Fibroblast of skin of scalp (primary cell): ENCODE data around the gene AKR1C2. TPM values are rescaled to one million over a fixed set of nuclear protein-coding genes. Genes with fewer than 3 reads are reported as not detected.
"Not testable (repeated sequence)": the region's sequence is repeated elsewhere in the genome, so short reads cannot be mapped to it uniquely, and the experiment has no call there.

Experiments
- DNase-seq: peaks from one replicate; pipeline ENCODE4 v3.0.0-alpha.2; 2013
- polyA plus RNA-seq, 2 experiments: library from polyadenylated mRNA; unstranded; fragments of 120-200 nt; gene quantifications; one replicate each; pipeline ENCODE4 v1.2.1, GENCODE V29; 2013; ENCODE audit not compliant: insufficient read length in 2 of 2

Gene AKR1C2
- polyA plus RNA-seq (2013, experiment 1 of 2; ENCODE audit: insufficient read length): 1.5 TPM
- 1.5 TPM for polyA plus RNA-seq (2013, experiment 2 of 2; ENCODE audit: insufficient read length)

DNA sequence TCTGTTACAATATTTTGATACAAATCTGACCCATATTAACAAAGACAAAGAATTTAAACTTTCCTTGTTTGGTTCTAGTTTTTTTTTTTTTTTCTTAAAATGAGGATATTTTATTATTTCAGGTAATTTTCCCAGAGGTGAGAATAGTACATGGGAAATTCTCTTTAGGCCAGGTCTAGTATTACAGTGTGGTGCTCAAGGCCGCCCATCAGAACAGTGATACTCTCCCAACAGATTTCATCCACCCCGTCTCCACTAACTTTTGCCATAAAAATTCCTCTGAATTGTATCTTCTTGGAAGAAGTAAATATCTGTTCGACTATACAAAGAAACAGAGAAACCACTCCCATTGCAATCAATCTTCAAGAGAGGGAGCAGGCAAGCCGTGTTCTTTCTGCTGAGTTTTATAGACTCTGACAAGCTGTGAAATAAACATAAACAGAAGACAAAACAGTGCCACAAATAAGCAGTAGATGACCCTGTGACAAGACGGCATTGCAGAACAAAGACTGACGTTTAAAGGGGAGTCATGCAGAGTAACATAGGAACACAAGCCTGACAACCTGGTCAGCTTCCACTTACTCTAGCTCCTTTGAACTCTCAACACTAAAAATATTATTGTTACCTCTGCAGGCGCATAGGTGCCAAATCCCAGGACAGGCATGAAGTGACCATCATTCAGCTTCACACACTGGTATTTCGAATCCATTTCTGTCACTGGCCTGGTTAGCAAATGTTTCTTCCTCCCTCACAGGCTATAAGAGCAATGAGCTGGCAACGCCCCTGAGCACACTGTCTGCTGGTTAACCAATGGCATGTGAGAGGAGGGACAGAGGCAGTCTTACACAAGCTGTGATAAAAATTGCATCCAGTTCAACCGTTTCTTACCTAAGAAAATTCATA, at the start of gene AKR1C2:
Gene AKR1C2, minus strand, starts transcription at position 731 of the 903 bp plus-strand sequence. Its CDS starts 22 bp downstream, at position 709.
- not testable (repeated sequence) for DNase-seq

DNA sequence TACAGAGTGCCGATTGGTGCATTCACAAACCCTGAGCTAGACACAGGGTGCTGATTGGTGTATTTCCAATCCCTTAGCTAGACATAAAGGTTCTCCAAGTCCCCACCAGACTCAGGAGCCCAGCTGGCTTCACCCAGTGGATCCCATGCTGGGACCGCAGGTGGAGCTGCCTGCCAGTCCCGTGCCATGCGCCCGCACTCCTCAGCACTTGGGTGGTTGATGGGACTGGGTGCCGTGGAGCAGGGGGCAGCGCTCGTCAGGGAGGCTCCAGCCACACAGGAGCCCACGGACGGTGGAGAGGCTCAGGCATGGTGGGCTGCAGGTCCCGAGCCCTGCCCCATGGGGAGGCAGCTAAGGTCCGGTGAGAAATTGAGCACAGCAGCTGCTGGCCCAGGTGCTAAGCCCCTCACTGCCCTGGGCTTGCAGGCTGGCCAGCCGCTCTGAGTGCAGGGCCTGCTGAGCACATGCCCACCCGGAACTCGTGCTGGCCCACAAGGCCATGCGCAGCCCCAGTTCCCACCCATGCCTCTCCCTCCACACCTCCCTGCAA, 49.4 kb upstream of the AKR1C2 start:
- DNase-seq: not testable (repeated sequence)

GRCh38 chr10:5047912-5048628, 44.4 kb upstream of the AKR1C2 start:
- peak; percentile 6 for DNase-seq

DNA sequence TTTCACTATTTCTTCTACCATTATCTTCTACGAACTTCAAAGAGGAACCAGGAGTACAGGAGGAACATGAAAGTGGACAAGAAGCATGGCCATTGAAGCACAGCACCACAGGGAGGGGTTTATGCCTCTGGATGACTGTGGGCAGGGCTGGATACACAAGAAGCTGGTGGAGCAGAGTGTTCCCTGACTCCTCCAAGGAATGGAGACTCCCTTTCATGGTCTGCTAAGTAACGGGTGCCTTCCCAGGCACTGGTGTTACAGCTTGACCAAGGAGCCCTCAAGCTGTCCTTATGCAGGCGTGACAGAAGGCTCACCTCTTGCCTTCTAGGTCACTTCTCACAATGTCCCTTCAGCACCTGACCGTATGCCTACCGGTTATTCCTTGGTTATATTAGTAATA, 43.4 kb upstream of the AKR1C2 start:
- DNase-seq: not testable (repeated sequence)

- DNase-seq: no peak
Measured at GRCh38 chr10:5046410-5046809, 42.8 kb upstream of the AKR1C2 start.

DNA sequence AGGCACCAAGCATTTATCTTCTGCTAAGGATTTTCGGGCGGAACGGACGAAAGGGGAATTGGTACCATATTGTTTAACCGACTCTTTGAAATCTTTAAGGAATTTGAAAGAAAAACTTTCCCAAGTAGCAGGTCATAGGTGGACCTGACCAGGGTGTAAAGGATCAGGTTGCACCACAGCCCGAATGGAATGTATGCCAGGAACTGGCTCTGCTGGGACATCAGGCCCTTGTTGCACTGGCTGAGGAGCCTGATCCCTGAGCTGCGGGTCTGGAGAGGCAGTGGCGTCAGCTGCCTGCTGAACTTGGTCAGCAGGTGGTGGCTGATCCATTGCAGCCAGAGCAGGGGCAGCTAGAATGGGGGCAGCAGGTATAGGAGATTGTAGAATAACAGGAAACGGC, 41.4 kb upstream of the AKR1C2 start:
- DNase-seq: no peak

DNA sequence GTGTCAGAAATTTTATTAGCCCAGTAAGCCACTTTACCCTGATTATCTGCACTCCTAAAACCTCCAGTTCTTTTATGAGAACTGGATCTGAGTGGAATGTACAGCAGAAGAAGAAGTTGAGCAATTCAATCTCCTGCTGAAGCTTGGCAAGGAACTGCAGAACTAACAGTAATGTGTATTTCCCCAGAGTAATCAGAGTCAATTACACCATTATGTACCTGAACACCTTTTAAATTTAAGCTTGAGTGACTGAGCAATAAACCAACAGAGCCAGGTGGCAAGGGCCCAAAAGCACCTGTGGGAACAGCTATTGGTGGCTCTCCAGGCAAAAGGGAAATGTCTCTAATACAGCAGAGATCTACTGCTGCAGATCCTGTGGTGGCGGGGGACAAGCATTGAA, 40.1 kb upstream of the AKR1C2 start:
- DNase-seq: no peak

DNA sequence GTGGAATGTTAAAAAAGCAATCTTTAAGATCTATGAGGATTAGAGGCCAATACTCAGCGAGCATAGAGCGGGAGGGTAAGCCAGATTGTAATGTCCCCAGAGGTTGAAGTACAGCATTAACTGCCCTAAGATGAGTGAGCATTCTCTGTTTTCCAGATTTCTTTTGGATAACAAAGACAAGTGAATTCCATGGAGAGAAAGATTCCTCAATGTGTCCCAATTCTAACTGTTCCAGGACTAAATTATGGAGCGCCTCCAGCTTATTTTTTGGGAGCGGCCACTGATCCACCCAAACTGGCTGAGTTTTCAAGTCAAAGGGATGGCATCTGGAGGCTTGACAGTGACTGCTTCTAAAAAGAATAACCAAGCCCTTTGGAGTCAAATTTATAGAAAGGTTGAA, 39.3 kb upstream of the AKR1C2 start:
- no peak for DNase-seq

DNA sequence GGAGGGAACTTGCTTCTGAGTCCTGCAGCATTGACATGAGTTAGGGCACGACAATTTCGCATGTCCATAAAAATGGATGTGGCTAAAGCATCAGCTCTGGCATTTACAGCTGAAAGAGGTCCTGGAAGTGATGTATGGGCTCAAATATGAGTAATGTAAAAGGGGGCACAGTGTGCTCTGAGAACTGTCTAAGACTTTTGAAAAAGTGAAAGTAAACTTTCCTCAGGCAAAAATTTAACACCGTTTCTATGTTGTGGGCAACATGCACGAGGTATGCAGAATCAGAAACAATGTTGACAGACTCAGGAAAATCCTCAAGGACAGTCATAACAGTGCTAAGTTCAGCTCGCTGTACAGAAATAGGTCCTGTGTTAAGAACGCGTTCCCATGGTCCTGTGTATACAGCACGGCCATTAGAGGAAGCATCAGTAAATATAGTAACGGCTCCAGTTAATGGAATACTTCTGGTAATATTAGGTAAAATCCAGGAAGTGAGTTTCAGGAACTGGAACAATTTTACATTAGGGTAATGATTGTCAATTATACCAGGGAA, 37.9 kb upstream of the AKR1C2 start:
- DNase-seq: no peak

DNA sequence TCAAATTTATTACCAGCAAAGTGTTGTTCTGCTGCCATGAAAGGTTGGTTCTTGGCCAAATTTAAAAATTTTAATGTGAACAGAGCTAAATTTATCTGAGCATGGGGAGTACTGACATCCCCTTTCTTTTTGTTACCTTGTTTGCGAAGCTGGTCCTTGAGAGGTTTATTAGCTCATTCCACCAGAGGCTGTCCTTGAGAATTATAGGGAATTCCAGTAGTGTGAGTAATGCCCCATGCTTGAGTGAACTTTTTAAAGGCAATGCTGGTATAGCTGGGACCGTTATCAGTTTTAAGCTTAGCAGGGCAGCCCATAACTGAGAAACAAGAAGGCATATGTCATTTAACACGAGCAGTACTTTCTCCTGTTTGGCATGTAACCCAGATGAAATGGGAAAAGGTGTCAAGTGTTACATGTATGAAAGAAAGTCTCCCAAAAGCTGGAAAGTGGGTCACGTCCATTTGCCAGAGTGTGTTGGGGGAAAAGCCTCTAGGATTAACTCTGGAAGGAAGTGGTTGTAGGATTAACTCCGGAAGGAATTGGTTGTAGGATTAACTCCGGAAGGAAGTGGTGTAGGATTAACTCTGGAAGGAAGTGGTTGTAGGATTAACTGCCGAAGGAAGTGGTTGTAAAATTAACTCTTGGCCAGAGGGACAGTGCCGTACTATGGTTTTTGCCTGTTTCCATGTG, 37.3 kb upstream of the AKR1C2 start:
- DNase-seq: peak; percentile 8

- no peak for DNase-seq
Measured at GRCh38 chr10:5040010-5040673, 36.5 kb upstream of the AKR1C2 start.

DNA sequence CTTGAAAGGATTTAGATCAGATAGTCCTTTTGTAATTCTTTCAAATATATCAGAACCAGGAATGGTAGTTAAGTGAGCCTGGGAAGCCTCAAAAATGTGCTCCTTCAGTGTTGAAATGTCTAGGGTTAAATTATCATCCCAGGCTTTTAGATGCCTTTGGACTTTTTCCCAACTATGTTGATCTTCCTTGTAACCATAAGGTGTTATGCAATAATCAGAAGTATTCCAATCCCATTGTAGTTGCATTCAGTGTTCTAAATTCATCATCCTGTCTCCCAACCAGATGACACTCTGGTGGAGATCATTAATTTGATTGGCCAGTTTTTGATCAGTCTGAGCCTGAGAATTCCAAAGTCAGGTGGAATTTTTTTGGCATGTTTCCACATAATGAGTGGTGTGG, 35.1 kb upstream of the AKR1C2 start:
- DNase-seq: peak; percentile 4

- DNase-seq: no peak
Measured at GRCh38 chr10:5038101-5038500, 34.4 kb upstream of the AKR1C2 start.

- DNase-seq: no peak
Measured at GRCh38 chr10:5036511-5036910, 32.9 kb upstream of the AKR1C2 start.

GRCh38 chr10:5035356-5035755, 31.7 kb upstream of the AKR1C2 start:
- no peak for DNase-seq

GRCh38 chr10:5034588-5034987, 30.9 kb upstream of the AKR1C2 start:
- no peak for DNase-seq

DNA sequence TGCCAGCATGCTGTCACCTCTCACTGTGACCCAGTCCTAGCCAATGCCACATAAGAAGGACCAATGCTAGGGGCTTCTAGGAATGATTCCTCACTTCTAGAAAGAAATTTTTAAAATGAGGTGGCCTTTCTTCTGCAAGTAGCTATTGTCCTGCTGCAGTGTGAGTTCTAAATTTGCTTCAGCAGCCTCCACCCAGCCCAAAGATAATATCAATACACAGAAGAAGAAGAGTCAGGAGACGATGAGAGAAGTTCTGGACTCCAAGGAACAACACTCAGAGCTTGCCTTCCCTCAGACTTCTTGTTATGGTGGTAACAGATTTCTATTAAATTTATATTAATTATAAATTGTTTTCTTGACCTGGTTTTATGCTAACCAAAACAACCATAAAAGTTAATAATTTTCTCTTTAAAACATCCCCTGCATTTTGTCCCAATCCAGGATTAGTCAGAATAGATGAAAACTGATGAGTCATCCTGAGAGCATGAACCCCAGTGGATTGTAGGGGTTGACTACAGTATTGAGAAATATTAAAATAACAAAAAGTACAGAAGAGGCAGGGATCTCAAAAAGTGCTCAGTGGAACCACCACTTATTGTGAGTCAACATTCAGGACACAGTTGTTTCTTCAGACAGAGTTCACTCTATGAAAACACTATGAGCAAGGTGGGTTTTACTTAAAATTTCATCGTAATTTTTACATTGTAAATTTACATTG, 29.6 kb upstream of the AKR1C2 start:
- peak; percentile 67 for DNase-seq

GRCh38 chr10:5032444-5032843, 28.8 kb upstream of the AKR1C2 start:
- DNase-seq: not testable (repeated sequence)

DNA sequence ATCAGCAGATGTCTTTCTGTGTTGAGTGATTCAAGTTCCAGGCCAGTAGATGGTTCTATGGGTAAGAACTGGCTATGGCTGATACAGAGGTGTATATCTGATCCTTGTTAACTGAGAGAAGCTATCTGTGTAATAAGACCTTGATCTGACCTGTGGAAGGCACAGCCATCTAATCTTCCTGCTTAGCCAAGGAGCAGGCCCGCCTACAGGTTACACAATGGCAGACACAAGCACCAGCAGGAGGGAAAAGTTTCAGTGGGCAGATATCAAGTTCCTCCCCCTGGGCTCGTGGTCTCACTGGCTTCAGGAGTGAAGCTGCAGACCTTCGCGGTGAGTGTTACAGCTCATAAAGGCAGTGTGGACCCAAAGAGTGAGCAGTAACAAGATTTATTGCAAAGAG, 27.9 kb upstream of the AKR1C2 start:
- not testable (repeated sequence) for DNase-seq

- no peak for DNase-seq
Measured at GRCh38 chr10:5030989-5031388, 27.3 kb upstream of the AKR1C2 start.

DNA sequence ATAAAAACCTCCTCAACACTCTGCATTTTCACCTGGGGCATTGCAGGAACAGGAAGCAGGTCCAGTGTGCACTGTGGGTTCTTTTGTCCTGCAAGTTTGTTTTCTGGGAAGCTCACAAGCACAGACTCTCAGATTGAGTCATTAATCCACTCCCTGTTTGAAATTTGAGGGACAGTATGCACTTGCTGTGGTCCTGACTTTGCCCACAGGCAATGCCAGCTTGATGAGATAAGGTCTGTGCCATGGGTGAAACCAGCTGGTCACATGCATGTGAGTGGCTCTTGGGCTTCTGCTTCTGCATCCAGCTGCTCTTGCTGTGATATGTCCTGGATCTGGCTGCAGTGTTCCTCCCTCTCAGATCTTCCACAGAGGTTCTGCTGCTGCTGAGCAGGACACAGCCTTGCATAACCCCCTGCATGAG, 21.8 kb upstream of the AKR1C2 start:
- not testable (repeated sequence) for DNase-seq
